OCI-LY7 (cell line): ENCODE measurements around the gene PCCA. TPM values are rescaled to one million over a fixed set of nuclear protein-coding genes. Genes with fewer than 3 reads are reported as not detected.

ENCODE experiments used
- BruUV-seq: library from RNA; stranded (reverse); fragments of 400-500 nt; replicated peaks from 2 replicates; lab custom pipeline; 2021; lab: Mats Ljungman, UMichigan
- CTCF ChIA-PET: fragments of 300-600 bp; sonication (Branson Sonifier 250); formaldehyde crosslinking; loops from one replicate; lab custom pipeline; 2022; ENCODE audit warnings: antibody characterized with exemption; ENCODE audit not compliant: unreplicated experiment; lab: Charles Lee
- POLR2A ChIA-PET: fragments of 300-600 bp; sonication (Branson Sonifier 250); formaldehyde crosslinking; loops from one replicate; lab custom pipeline; 2022; ENCODE audit warnings: antibody characterized with exemption; lab: Charles Lee
- DNase-seq: peaks from one replicate; pipeline ENCODE4 v3.0.0-alpha.2; 2015; ENCODE audit warnings: low spot score
- H2AFZ ChIP-seq: fragments of 200-600 bp; sonication (generic), shearing (Covaris generic); 2 replicates; pipeline ENCODE4 v1.6.1; 2014; ENCODE audit warnings: mild to moderate bottlenecking, antibody characterized with exemption, low read length, moderate library complexity
- H3K27ac ChIP-seq: fragments of 200-600 bp; sonication (generic); 2 replicates; pipeline ENCODE4 v1.5.1; 2014; ENCODE audit warnings: mixed run types, low read depth, mild to moderate bottlenecking, moderate library complexity, low read length, inconsistent platforms; ENCODE audit not compliant: poor library complexity, severe bottlenecking
- H3K36me3 ChIP-seq: fragments of 200-600 bp; sonication (generic); 2 replicates; pipeline ENCODE4 v1.6.1; 2014; ENCODE audit warnings: mild to moderate bottlenecking, antibody characterized with exemption, low read length, moderate library complexity, mixed read lengths; ENCODE audit not compliant: insufficient read depth
- H3K4me1 ChIP-seq: fragments of 200-600 bp; sonication (generic); 2 replicates; pipeline ENCODE4 v1.5.1; 2014; ENCODE audit warnings: mild to moderate bottlenecking, low read length; ENCODE audit not compliant: insufficient read depth, poor library complexity, severe bottlenecking
- H3K4me2 ChIP-seq: fragments of 200-600 bp; sonication (generic); 2 replicates; pipeline ENCODE4 v1.6.1; 2014; ENCODE audit warnings: mild to moderate bottlenecking, low read length
- H3K4me3 ChIP-seq: fragments of 200-600 bp; sonication (generic); 2 replicates; pipeline ENCODE4 v1.5.1; 2014; ENCODE audit warnings: mild to moderate bottlenecking, low read depth, low read length; ENCODE audit not compliant: poor library complexity, severe bottlenecking
- H3K79me2 ChIP-seq: fragments of 200-600 bp; sonication (generic); 2 replicates; pipeline ENCODE4 v1.6.1; 2016; ENCODE audit warnings: low read depth, mild to moderate bottlenecking, low read length, moderate library complexity, mixed read lengths; ENCODE audit not compliant: insufficient read depth
- H3K9me2 ChIP-seq: fragments of 200-600 bp; sonication (generic); 2 replicates; pipeline ENCODE4 v1.6.1; 2016; ENCODE audit warnings: mild to moderate bottlenecking, low read length, mixed read lengths; ENCODE audit not compliant: insufficient read depth
- H3K9me3 ChIP-seq: fragments of 200-600 bp; sonication (generic); 2 replicates; pipeline ENCODE4 v1.6.1; 2014; ENCODE audit warnings: mild to moderate bottlenecking, mixed run types, low read length, mixed read lengths
- H4K20me1 ChIP-seq: fragments of 200-600 bp; sonication (generic); 2 replicates; pipeline ENCODE4 v1.6.1; 2014; ENCODE audit warnings: mild to moderate bottlenecking, antibody characterized with exemption, low read length, moderate library complexity, mixed read lengths; ENCODE audit not compliant: insufficient read depth
- CTCF ChIP-seq: fragments of 200-600 bp; sonication (generic); conservative IDR thresholded peaks from 2 replicates; pipeline ENCODE4 v1.5.1; 2014; ENCODE audit warnings: mild to moderate bottlenecking, antibody characterized with exemption, low read length, moderate library complexity, mixed read lengths
- EZH2phosphoT487 ChIP-seq: fragments of 200-600 bp; sonication (generic); IDR thresholded peaks from 2 replicates; pipeline ENCODE4 v1.6.1; 2018; ENCODE audit warnings: low read depth, borderline replicate concordance, mild to moderate bottlenecking, mixed run types, antibody characterized with exemption, low read length, moderate library complexity, mixed read lengths
- intact Hi-C: fragments of 100-400 bp; cut with micrococcal nuclease; formaldehyde crosslinking; loops from one replicate; pipeline ENCODE4 v1.10.0; 2022; ENCODE audit not compliant: unreplicated experiment
- total RNA-seq, 2 experiments: library from RNA; depleted of rRNA in 1 of 2; stranded (reverse); fragments of >200 nt in 1 of 2; shearing (Covaris generic) in 1 of 2; gene quantifications; 2 replicates each; pipeline ENCODE4 v1.2.3, GENCODE V29; 2014 to 2022

PCCA gene
- total RNA-seq, 2 experiments from 2014 or later: 2.7 to 7.2 TPM

- BruUV-seq: no TSS peak
- Histone ChIP-seq H3K79me2 (no peaks in the 10 kb centered on the region), H3K4me3 (no peak overlapping the region), H3K36me3 (no peaks in the 10 kb centered on the region), H3K4me1 (no peaks in the 10 kb centered on the region), H3K9me3 (no peaks in the 10 kb centered on the region), H3K4me2 (no peak overlapping the region), H3K9me2 (no peaks in the 10 kb centered on the region), H4K20me1 (no peaks in the 10 kb centered on the region), H2AFZ (no peak overlapping the region), H3K27ac (no peak overlapping the region)
- intact Hi-C loops: no loop called here
- POLR2A ChIA-PET: no interaction called here
- TF ChIP-seq CTCF (no peak), EZH2phosphoT487 (no peak)
- no peak for DNase-seq
- CTCF ChIA-PET: no interaction called here
Observed at GRCh38 chr13:100470866-100471505, 382.1 kb downstream of the PCCA start.

GRCh38 chr13:100473087-100473486 is 384.2 kb downstream of the PCCA start:
- DNase-seq: no peak
- H3K4me1 ChIP-seq: no peaks in the 10 kb centered on the region
- H2AFZ ChIP-seq: no peak overlapping the region
- H3K79me2 ChIP-seq: no peaks in the 10 kb centered on the region
- H3K9me2 ChIP-seq: no peaks in the 10 kb centered on the region
- TF ChIP-seq EZH2phosphoT487: no peak
- no peak for TF ChIP-seq CTCF
- ChIA-PET CTCF (no interaction called here), POLR2A (no interaction called here)
- H3K4me2 ChIP-seq: no peak overlapping the region
- no peaks in the 10 kb centered on the region for H3K9me3 ChIP-seq
- no peaks in the 10 kb centered on the region for H4K20me1 ChIP-seq
- no peak overlapping the region for H3K27ac ChIP-seq
- no peaks in the 10 kb centered on the region for H3K36me3 ChIP-seq
- intact Hi-C loops: no loop called here
- H3K4me3 ChIP-seq: no peak overlapping the region
- no TSS peak for BruUV-seq

DNA sequence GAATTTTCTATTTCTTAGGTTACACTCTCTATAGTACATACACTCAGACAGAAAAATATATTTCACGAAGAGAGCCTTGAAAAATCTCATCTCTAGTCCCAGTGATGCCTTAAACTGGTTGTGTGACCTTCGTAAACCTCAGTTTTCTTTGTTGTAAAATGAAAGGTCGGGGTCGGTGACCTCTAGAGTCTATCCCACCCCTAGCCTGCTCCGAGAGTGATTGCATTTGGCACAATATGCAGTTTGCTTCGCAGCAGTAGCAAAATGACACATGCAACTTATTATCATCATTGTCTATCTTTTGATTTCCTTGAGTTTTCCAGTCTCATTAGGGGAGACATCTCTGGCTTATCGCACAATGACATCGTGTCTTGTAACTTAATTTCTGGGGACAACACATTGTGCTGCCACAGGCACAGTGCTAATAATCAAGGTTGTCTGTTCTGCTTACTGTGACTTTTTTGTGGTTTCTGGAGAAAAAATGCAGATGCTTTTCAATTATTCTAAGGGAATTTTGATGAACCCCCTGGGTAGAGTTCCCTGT is 384.7 kb downstream of the PCCA start:
- intact Hi-C loops: no loop called here
- Histone ChIP-seq H3K36me3 (no peaks in the 10 kb centered on the region), H3K4me3 (no peak overlapping the region), H3K4me2 (no peak overlapping the region), H3K27ac (no peak overlapping the region), H2AFZ (no peak overlapping the region), H4K20me1 (no peaks in the 10 kb centered on the region), H3K9me2 (no peaks in the 10 kb centered on the region), H3K79me2 (no peaks in the 10 kb centered on the region), H3K9me3 (no peaks in the 10 kb centered on the region), H3K4me1 (no peaks in the 10 kb centered on the region)
- CTCF ChIA-PET: no interaction called here
- POLR2A ChIA-PET: no interaction called here
- TF ChIP-seq EZH2phosphoT487 (no peak), CTCF (no peak)
- BruUV-seq: no TSS peak
- no peak for DNase-seq
